ENCODE data around the gene PIK3C2B. TPM values are rescaled to one million over a fixed set of nuclear protein-coding genes. Genes with fewer than 3 reads are reported as not detected.

The PIK3C2B gene
- total RNA-seq, 1 experiment from 2014 or later, result 17.4 TPM

DNA sequence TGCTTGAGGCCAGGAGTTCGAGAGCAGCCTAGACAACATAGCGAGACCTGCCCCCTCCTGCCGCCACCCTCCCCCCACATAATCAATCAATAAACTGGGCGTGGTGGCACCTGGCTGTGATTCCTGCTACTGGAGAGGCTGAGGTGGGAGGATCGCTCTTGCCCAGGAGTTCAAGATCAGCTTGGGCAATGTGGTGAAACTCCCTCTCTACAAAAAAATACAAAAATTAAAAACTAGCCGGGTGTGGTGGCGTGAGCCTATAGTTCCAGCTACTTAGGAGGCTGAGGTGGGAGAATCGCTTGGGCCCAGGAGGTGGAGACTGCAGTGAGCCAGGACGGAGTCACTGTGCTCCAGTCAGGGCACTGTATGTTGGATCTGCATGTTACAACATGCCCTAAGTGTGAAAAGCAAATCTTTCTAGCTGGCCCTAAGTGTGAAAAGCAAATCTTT, 14.6 kb upstream of the PIK3C2B start:
- Histone ChIP-seq H3K9me3 (ENCODE audit: control insufficient read depth in 1 of 2, insufficient read depth in 1 of 2, low read depth in 1 of 2, low read length in 2 of 2) (no peaks in the 10 kb centered on the region), H3K9me2 (ENCODE audit: insufficient read depth) (no peaks in the 10 kb centered on the region), H3K4me3 (replicated peaks in 1 of 2; ENCODE audit: low read depth in 1 of 2, low read length in 2 of 2) (no peak overlapping the region), H4K20me1 (ENCODE audit: insufficient read depth) (no peaks in the 10 kb centered on the region), H3K27ac (ENCODE audit: low read depth, low read length) (peak overlapping the region; percentile 20), H3K9ac (ENCODE audit: low read length) (no peak overlapping the region), H3K79me2 (ENCODE audit: insufficient read depth, low read length) (no peaks in the 10 kb centered on the region), H3K36me3 (ENCODE audit: control insufficient read depth in 1 of 2, insufficient read depth in 2 of 2, low read length in 2 of 2) (no peaks in the 10 kb centered on the region), H2AFZ (ENCODE audit: low read depth, low read length, poor library complexity, severe bottlenecking) (peak overlapping the region; percentile 14), H3K4me1 (ENCODE audit: control insufficient read depth in 1 of 2, insufficient read depth in 2 of 2, low read length in 2 of 2) (peaks cover 30 to 43% of the 10 kb centered on the region in 2 experiments), H3K27me3 (ENCODE audit: insufficient read depth, low read length) (no peaks in the 10 kb centered on the region), H3K4me2 (ENCODE audit: low read length) (peak overlapping the region; percentile 45)
- POLR2A ChIA-PET, result no interaction called here
- BruUV-seq (replicated peaks), result no TSS peak
- no peak for TF ChIP-seq EGR1 (IDR thresholded peaks at IDR 0.05; ENCODE audit: low read depth)
- peak; percentile 10 for TF ChIP-seq TCF7L2 (IDR thresholded peaks at IDR 0.05; ENCODE audit: borderline replicate concordance, extremely low read depth, insufficient read depth, insufficient read length)
- peak; percentile 21; the same call in 1 of the 2 replicates for TF ChIP-seq POLR2AphosphoS5 (IDR thresholded peaks at IDR 0.05; ENCODE audit: low read depth, low read length)
- 0 out of 2 replicates have a peak, but pooled peaks have one; percentile 36 for TF ChIP-seq CBX3 (IDR thresholded peaks at IDR 0.05; ENCODE audit: low read depth)
- RAD21 ChIA-PET (ENCODE audit: low non-redundant PET in 1 of 2, low total read pairs in 2 of 2, uncharacterized antibody in 2 of 2, unreplicated experiment in 2 of 2), result no interaction called here
- intact Hi-C loops (cut with micrococcal nuclease), result no loop called here
- DNase-seq (ENCODE audit: low read depth, low spot score) (no peak), ATAC-seq (peak; percentile 17)
- CTCF ChIA-PET, result interaction anchor here (0.9 to 1.7 kb wide), 2 partner anchors 110 to 347 kb away, joined by 3 to 4 read pairs; no protein-coding TSS in a partner anchor

DNA sequence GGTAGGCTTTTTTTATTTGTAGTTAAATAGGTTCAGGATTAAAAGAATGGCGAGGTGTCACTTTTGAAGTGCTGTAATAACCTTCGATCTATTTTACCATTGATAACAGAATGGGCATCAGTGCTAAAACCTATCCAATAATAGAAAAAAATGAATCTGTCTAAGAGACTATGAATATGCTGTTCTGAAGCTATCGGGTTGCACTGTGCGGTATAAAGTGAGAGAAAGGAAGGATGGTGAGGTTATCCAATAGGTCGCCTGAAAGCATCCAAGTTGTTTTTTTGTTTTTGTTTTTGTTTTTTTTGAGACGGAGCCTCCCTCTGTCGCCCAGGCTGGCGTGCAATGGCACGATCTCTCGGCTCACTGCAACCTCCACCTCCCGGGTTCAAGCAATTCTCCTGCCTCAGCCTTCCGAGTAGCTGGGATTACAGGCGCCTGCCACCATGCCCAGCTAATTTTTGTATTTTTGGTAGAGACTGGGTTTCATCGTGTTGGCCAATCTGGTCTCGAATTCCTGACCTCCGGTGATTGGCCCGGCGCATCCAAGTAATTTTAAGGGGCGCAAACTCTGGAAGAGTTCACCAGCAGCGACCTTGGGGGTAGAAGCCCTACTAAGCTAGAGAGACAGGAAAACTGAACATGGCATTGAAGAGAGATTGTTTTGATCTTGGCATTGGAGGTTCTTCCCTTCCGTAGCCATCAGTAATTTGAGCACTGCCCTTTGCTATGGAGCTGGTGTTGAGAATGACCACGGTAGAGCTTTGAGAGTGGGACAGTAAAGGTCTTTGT, 12.9 kb upstream of the PIK3C2B start:
- H4K20me1 ChIP-seq (ENCODE audit: insufficient read depth), result no peaks in the 10 kb centered on the region
- intact Hi-C loops (cut with micrococcal nuclease), result loop anchor here (1.0 kb wide), 1 partner anchor 9 kb away; the partner anchor contains the start of gene MDM4
- peaks cover 30 to 47% of the 10 kb centered on the region in 2 experiments for H3K4me1 ChIP-seq (ENCODE audit: control insufficient read depth in 1 of 2, insufficient read depth in 2 of 2, low read length in 2 of 2)
- DNase-seq (ENCODE audit: low read depth, low spot score), result no peak
- no peak for ATAC-seq
- TF ChIP-seq TCF7L2 (IDR thresholded peaks at IDR 0.05; ENCODE audit: borderline replicate concordance, extremely low read depth, insufficient read depth, insufficient read length), result peak; percentile 16
- no peak; the same call in 1 of the 2 replicates for TF ChIP-seq CBX3 (IDR thresholded peaks at IDR 0.05; ENCODE audit: low read depth)
- no peaks in the 10 kb centered on the region for H3K27me3 ChIP-seq (ENCODE audit: insufficient read depth, low read length)
- peak overlapping the region; percentile 76 for H3K4me2 ChIP-seq (ENCODE audit: low read length)
- H3K27ac ChIP-seq (ENCODE audit: low read depth, low read length), result peak overlapping the region; percentile 60
- H2AFZ ChIP-seq (ENCODE audit: low read depth, low read length, poor library complexity, severe bottlenecking), result peak overlapping the region; percentile 98
- RAD21 ChIA-PET (ENCODE audit: low non-redundant PET in 1 of 2, low total read pairs in 2 of 2, uncharacterized antibody in 2 of 2, unreplicated experiment in 2 of 2), result interaction anchor here in 1 of 2 experiments (1.2 kb wide), 1 partner anchor 8 kb away, joined by 4 read pairs; the partner anchor contains the start of gene MDM4
- no peaks in the 10 kb centered on the region for H3K79me2 ChIP-seq (ENCODE audit: insufficient read depth, low read length)
- TSS peak; percentile 92 for BruUV-seq (replicated peaks)
- H3K9me2 ChIP-seq (ENCODE audit: insufficient read depth), result no peaks in the 10 kb centered on the region
- no peaks in the 10 kb centered on the region for H3K9me3 ChIP-seq (ENCODE audit: control insufficient read depth in 1 of 2, insufficient read depth in 1 of 2, low read depth in 1 of 2, low read length in 2 of 2)
- POLR2A ChIA-PET, result interaction anchor here (3.0 to 3.5 kb wide), 2 partner anchors 8 to 14 kb away, joined by 14 to 63 read pairs; partner anchors contain the start of genes MDM4 and PIK3C2B
- H3K4me3 ChIP-seq (replicated peaks in 1 of 2; ENCODE audit: low read depth in 1 of 2, low read length in 2 of 2), result peak overlapping the region; percentile 8 to 38; a peak in 3 of 4 replicates
- CTCF ChIA-PET, result interaction anchor here (3.8 kb wide), 1 partner anchor 300 kb away, joined by 38 read pairs; no protein-coding TSS in a partner anchor
- no peaks in the 10 kb centered on the region for H3K36me3 ChIP-seq (ENCODE audit: control insufficient read depth in 1 of 2, insufficient read depth in 2 of 2, low read length in 2 of 2)
- H3K9ac ChIP-seq (ENCODE audit: low read length), result peak overlapping the region; percentile 30
